Ascending aorta (tissue), 2 donors: Measurements from ENCODE around the gene PLA2G4D. TPM values are rescaled to one million over a fixed set of nuclear protein-coding genes. Genes with fewer than 3 reads are reported as not detected.

Experiments used
- DNase-seq, 2 donors: peaks; one replicate each; pipeline ENCODE4 v3.0.0-alpha.2; 2019; ENCODE audit warnings: low spot score in 2 of 2
- H3K27ac ChIP-seq, 2 donors: fragments of 200-600 bp; sonication (generic); one replicate each; pipeline ENCODE4 v1.5.1; 2016 to 2017; ENCODE audit warnings: mild to moderate bottlenecking in 1 of 2
- H3K27me3 ChIP-seq: fragments of 200-600 bp; sonication (generic); one replicate; pipeline ENCODE4 v1.5.1; 2017
- H3K36me3 ChIP-seq, 2 donors: fragments of 200-600 bp; sonication (generic); one replicate each; pipeline ENCODE4 v1.5.1; 2016
- H3K4me1 ChIP-seq, 2 donors: fragments of 200-600 bp; sonication (generic); one replicate each; pipeline ENCODE4 v1.5.1; 2016 to 2017; ENCODE audit warnings: mild to moderate bottlenecking in 1 of 2
- H3K4me3 ChIP-seq, 2 donors: fragments of 200-600 bp; sonication (generic); one replicate each; pipeline ENCODE4 v1.5.1; 2016 to 2017; ENCODE audit warnings: mild to moderate bottlenecking in 1 of 2
- H3K9me3 ChIP-seq, 2 donors: fragments of 200-600 bp; sonication (generic); one replicate each; pipeline ENCODE4 v1.5.1; 2016
- CTCF ChIP-seq, 3 experiments: fragments of 200-600 bp in 2 of 3; fragments of 450-650 bp in 1 of 3; sonication (generic) in 2 of 3; IDR thresholded peaks; one replicate each; pipeline ENCODE4 v1.5.1; 2016 to 2019; ENCODE audit warnings: antibody characterized with exemption in 3 of 3, mild to moderate bottlenecking in 1 of 3, moderate library complexity in 1 of 3
- intact Hi-C: fragments of 100-400 bp; cut with DNase I; formaldehyde crosslinking; loops from one replicate; pipeline ENCODE4 v1.15.1; 2023
- total RNA-seq: library from RNA; depleted of rRNA; stranded (reverse); fragments of >200 nt; gene quantifications from one replicate; pipeline ENCODE4 v1.1.0, GENCODE V29; 2016

The PLA2G4D gene
- total RNA-seq, 1 donor from 2014 or later, result not detected

- TF ChIP-seq CTCF (IDR thresholded peaks at IDR 0.05), result no peak
- Histone ChIP-seq H3K4me1 (no peaks in the 10 kb centered on the region), H3K27ac (no peak overlapping the region), H3K27me3 (no peaks in the 10 kb centered on the region), H3K9me3 (no peaks in the 10 kb centered on the region), H3K36me3 (no peaks in the 10 kb centered on the region), H3K4me3 (no peak overlapping the region)
- intact Hi-C loops, result no loop called here
- DNase-seq, result peak in 1 of 2 donors; percentile 56
These were observed 24.7 kb downstream of the PLA2G4D start for GRCh38 chr15:42069496-42070278.

DNA sequence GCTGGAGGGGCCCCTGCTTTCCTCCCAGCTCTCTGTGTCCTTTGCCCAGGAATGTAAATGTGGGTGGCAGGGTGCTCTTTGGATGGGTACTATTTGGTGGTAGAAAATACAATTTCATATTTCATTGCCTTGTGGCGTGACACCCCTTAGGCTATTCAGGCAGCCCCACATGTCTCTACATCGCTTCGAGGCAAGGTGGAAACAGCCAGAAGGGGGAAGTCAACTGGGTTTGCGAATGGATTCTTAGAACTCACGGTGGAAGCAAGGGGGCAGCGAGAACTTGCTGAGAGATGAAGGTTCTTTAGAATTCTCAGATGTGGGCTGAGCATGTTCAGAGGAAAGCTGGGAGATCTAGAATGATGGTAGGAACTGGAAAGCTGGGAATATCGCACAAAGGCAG, 25.3 kb downstream of the PLA2G4D start:
- Histone ChIP-seq H3K9me3 (no peaks in the 10 kb centered on the region), H3K4me1 (no peaks in the 10 kb centered on the region), H3K36me3 (no peaks in the 10 kb centered on the region), H3K27me3 (no peaks in the 10 kb centered on the region), H3K27ac (no peak overlapping the region), H3K4me3 (no peak overlapping the region)
- intact Hi-C loops, result no loop called here
- no peak for TF ChIP-seq CTCF (IDR thresholded peaks at IDR 0.05)
- DNase-seq, result no peak

DNA sequence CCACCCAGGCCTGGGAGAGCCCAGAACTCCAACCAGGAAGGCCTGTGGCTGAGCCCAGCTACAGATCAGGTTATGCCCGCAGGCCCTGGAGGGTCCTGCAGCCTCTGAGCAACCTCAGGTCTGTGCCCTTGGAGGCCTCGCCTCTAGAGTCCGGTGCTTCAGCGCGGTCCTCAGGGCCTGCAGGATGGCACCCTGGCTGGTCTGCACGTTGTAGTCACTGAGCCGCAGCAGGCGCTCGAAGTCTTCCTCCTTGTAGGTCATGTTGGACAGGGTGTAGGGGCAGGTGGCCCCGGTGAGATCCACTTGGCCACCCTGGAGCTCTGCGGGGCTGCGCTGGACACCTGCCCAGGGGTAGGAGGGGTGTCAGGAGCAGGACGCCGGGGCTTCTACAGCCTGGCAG, 25.8 kb downstream of the PLA2G4D start:
- peak in 1 of 2 donors; percentile 61 for DNase-seq
- Histone ChIP-seq H3K9me3 (no peaks in the 10 kb centered on the region), H3K27ac (no peak overlapping the region), H3K36me3 (no peaks in the 10 kb centered on the region), H3K4me1 (no peaks in the 10 kb centered on the region), H3K4me3 (no peak overlapping the region), H3K27me3 (no peaks in the 10 kb centered on the region)
- no peak for TF ChIP-seq CTCF (IDR thresholded peaks at IDR 0.05)
- intact Hi-C loops, result no loop called here

DNA sequence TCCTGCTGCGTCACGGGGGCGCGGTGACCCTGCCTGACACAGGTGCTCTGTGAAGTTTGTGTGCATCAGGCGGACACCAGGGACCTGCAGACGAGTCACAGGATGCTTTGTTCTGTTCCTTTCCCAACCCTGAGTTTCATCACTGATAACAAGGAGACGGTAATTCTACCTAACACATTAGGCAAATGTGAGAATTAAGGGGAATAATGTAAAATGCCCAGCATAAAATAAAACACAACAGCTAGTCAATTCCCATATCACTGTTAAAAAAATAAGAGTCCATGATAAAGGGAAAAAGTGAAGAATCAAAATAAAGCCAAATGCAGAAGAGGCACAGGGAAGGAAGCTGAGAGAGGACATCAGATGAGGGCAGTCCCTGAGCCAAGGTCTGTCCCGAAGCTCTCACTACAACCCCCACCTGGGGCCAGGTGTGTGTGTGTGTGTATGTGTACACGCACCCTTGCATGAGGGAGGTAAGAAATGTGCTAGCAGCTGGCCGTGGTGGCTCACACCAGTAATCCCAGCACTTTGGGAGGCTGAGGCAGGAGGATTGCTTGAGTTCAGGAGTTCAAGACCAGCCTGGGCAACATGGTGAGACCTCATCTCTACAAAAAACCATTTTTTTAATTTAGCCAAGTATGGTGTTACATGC, 27.5 kb downstream of the PLA2G4D start:
- Histone ChIP-seq H3K4me1 (no peaks in the 10 kb centered on the region), H3K9me3 (no peaks in the 10 kb centered on the region), H3K4me3 (no peak overlapping the region), H3K27ac (no peak overlapping the region), H3K36me3 (no peaks in the 10 kb centered on the region), H3K27me3 (no peaks in the 10 kb centered on the region)
- intact Hi-C loops, result no loop called here
- no peak for TF ChIP-seq CTCF (IDR thresholded peaks at IDR 0.05)
- peak in 1 of 2 donors; percentile 46 for DNase-seq

DNA sequence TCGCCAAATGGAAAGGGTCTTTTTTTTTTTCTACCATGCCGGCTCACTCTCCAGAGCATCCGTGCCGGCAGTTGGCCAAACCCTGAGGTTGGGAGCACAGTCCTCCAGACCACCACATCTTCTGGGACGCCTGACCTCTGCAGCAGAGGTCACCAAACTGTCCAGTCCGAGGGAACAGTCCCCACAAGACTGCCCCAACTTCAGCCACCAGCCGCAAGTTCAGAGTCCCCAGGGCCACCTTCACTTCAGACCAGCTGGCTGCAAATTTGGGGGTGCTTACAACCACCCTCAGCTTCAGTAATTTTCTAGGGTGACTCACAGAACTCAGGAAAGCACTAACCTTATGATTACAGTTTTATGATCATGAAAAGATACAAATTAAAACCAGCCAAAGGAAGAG, 28.9 kb downstream of the PLA2G4D start:
- DNase-seq, result peak in 1 of 2 donors; percentile 30
- intact Hi-C loops, result no loop called here
- no peak overlapping the region for H3K4me3 ChIP-seq

More for the DNA sequence above, 28.9 kb downstream of the PLA2G4D start:
- H3K4me1 ChIP-seq, result no peaks in the 10 kb centered on the region
- no peak for TF ChIP-seq CTCF (IDR thresholded peaks at IDR 0.05)
- H3K9me3 ChIP-seq, result no peaks in the 10 kb centered on the region
- H3K27me3 ChIP-seq, result no peaks in the 10 kb centered on the region
- H3K36me3 ChIP-seq, result no peaks in the 10 kb centered on the region
- no peak overlapping the region for H3K27ac ChIP-seq
